ENCODE results near the gene VSX1.

The VSX1 gene

GRCh38 chr20:25100914-25101313 lies 19.0 kb upstream of the VSX1 start:
- Mint-ChIP-seq H3K4me1 (peaks cover 2 to 9% of the 10 kb centered on the region in 2 donors), H3K4me3 (no peak overlapping the region), H3K9me3 (peaks cover 0 to 4% of the 10 kb centered on the region in 2 donors), H3K36me3 (no peaks in the 10 kb centered on the region), H3K27ac (no peak overlapping the region), H3K27me3 (peaks cover 31 to 49% of the 10 kb centered on the region in 2 donors)
- DNase-seq (no peak), ATAC-seq (replicated peaks) (no peak)

GRCh38 chr20:25099601-25100140 lies 17.7 kb upstream of the VSX1 start:
- Mint-ChIP-seq H3K27me3 (peaks cover 19 to 48% of the 10 kb centered on the region in 2 donors), H3K27ac (no peak overlapping the region)
- DNase-seq: no peak

GRCh38 chr20:25097498-25097897 lies 15.6 kb upstream of the VSX1 start:
- no peak for ATAC-seq (replicated peaks)
- Mint-ChIP-seq H3K9me3 (peaks cover 0 to 4% of the 10 kb centered on the region in 2 donors), H3K27ac (no peak overlapping the region), H3K27me3 (peaks cover 8 to 36% of the 10 kb centered on the region in 2 donors), H3K4me1 (peaks cover 2 to 9% of the 10 kb centered on the region in 2 donors), H3K36me3 (no peaks in the 10 kb centered on the region), H3K4me3 (no peak overlapping the region)
- no peak for DNase-seq

More at GRCh38 chr20:25099601-25100140, 17.7 kb upstream of the VSX1 start:
- peaks cover 2 to 9% of the 10 kb centered on the region in 2 donors for H3K4me1 Mint-ChIP-seq
- peaks cover 0 to 4% of the 10 kb centered on the region in 2 donors for H3K9me3 Mint-ChIP-seq
- no peak overlapping the region for H3K4me3 Mint-ChIP-seq
- H3K36me3 Mint-ChIP-seq: no peaks in the 10 kb centered on the region
- peak in 1 of 2 donors; percentile 11 for ATAC-seq (replicated peaks)

GRCh38 chr20:25090492-25091429 lies 8.8 kb upstream of the VSX1 start:
- DNase-seq (no peak), ATAC-seq (replicated peaks) (peak; percentile 80 to 84)
- Mint-ChIP-seq H3K9me3 (no peaks in the 10 kb centered on the region), H3K4me1 (peaks cover 3 to 6% of the 10 kb centered on the region in 2 donors), H3K27ac (no peak overlapping the region), H3K36me3 (no peaks in the 10 kb centered on the region), H3K27me3 (peaks cover 49 to 73% of the 10 kb centered on the region in 2 donors), H3K4me3 (no peak overlapping the region)

- peaks cover 58 to 73% of the 10 kb centered on the region in 2 donors for H3K27me3 Mint-ChIP-seq
- H3K4me1 Mint-ChIP-seq: peaks cover 3 to 6% of the 10 kb centered on the region in 2 donors
- H3K9me3 Mint-ChIP-seq: no peaks in the 10 kb centered on the region
- H3K4me3 Mint-ChIP-seq: no peak overlapping the region
- ATAC-seq (replicated peaks) (no peak), DNase-seq (no peak)
- H3K36me3 Mint-ChIP-seq: no peaks in the 10 kb centered on the region
- no peak overlapping the region for H3K27ac Mint-ChIP-seq
These were observed 7.7 kb upstream of the VSX1 start for GRCh38 chr20:25089662-25090061.

GRCh38 chr20:25089096-25089495 lies 7.2 kb upstream of the VSX1 start:
- H3K4me3 Mint-ChIP-seq: no peak overlapping the region
- DNase-seq (no peak), ATAC-seq (replicated peaks) (no peak)
- H3K36me3 Mint-ChIP-seq: no peaks in the 10 kb centered on the region
- peaks cover 3 to 6% of the 10 kb centered on the region in 2 donors for H3K4me1 Mint-ChIP-seq
- H3K27me3 Mint-ChIP-seq: peaks cover 62 to 79% of the 10 kb centered on the region in 2 donors
- H3K9me3 Mint-ChIP-seq: no peaks in the 10 kb centered on the region
- H3K27ac Mint-ChIP-seq: no peak overlapping the region

- no peak overlapping the region for H3K27ac Mint-ChIP-seq
- DNase-seq: no peak
- H3K36me3 Mint-ChIP-seq: no peaks in the 10 kb centered on the region
- peaks cover 8 to 14% of the 10 kb centered on the region in 2 donors for H3K4me1 Mint-ChIP-seq
- H3K27me3 Mint-ChIP-seq: peaks cover 70 to 84% of the 10 kb centered on the region in 2 donors
- H3K4me3 Mint-ChIP-seq: no peak overlapping the region
- ATAC-seq (replicated peaks): no peak
- no peaks in the 10 kb centered on the region for H3K9me3 Mint-ChIP-seq
These were observed 6.3 kb upstream of the VSX1 start for GRCh38 chr20:25088267-25088666.

GRCh38 chr20:25087186-25087929 lies 5.4 kb upstream of the VSX1 start:
- DNase-seq: no peak
- Mint-ChIP-seq H3K4me1 (peaks cover 12 to 20% of the 10 kb centered on the region in 2 donors), H3K4me3 (no peak overlapping the region), H3K27me3 (peaks cover 71 to 88% of the 10 kb centered on the region in 2 donors), H3K27ac (no peak overlapping the region), H3K36me3 (no peaks in the 10 kb centered on the region), H3K9me3 (no peaks in the 10 kb centered on the region)
- ATAC-seq (replicated peaks): no peak

GRCh38 chr20:25085756-25086495 lies 4.0 kb upstream of the VSX1 start:
- ATAC-seq (replicated peaks) (no peak), DNase-seq (no peak)
- H3K4me1 Mint-ChIP-seq: peaks cover 12 to 25% of the 10 kb centered on the region in 2 donors
- H3K9me3 Mint-ChIP-seq: no peaks in the 10 kb centered on the region
- no peak overlapping the region for H3K4me3 Mint-ChIP-seq
- H3K27me3 Mint-ChIP-seq: peaks cover 66 to 86% of the 10 kb centered on the region in 2 donors
- H3K36me3 Mint-ChIP-seq: no peaks in the 10 kb centered on the region
- H3K27ac Mint-ChIP-seq: peak overlapping the region; percentile 65

GRCh38 chr20:25084626-25085187 lies 2.8 kb upstream of the VSX1 start:
- Mint-ChIP-seq H3K36me3 (no peaks in the 10 kb centered on the region), H3K4me3 (no peak overlapping the region), H3K27me3 (peaks cover 65 to 82% of the 10 kb centered on the region in 2 donors), H3K4me1 (peaks cover 9 to 22% of the 10 kb centered on the region in 2 donors), H3K9me3 (peaks cover 0 to 1% of the 10 kb centered on the region in 2 donors), H3K27ac (peak overlapping the region; percentile 59)
- ATAC-seq (replicated peaks) (peak in 1 of 2 donors; percentile 16), DNase-seq (no peak)

- peak overlapping the region in 1 of 2 donors; percentile 54 for H3K4me3 Mint-ChIP-seq
- peaks cover 9 to 22% of the 10 kb centered on the region in 2 donors for H3K4me1 Mint-ChIP-seq
- peaks cover 0 to 1% of the 10 kb centered on the region in 2 donors for H3K9me3 Mint-ChIP-seq
- H3K27me3 Mint-ChIP-seq: peaks cover 63 to 82% of the 10 kb centered on the region in 2 donors
- ATAC-seq (replicated peaks): peak; percentile 10 to 61
- no peaks in the 10 kb centered on the region for H3K36me3 Mint-ChIP-seq
- peak overlapping the region; percentile 81 for H3K27ac Mint-ChIP-seq
- no peak for DNase-seq
These were observed 2.1 kb upstream of the VSX1 start for GRCh38 chr20:25083773-25084625.

- Mint-ChIP-seq H3K4me1 (peaks cover 9 to 22% of the 10 kb centered on the region in 2 donors), H3K27me3 (peaks cover 69 to 87% of the 10 kb centered on the region in 2 donors), H3K9me3 (peaks cover 0 to 1% of the 10 kb centered on the region in 2 donors), H3K4me3 (peak overlapping the region in 1 of 2 donors; percentile 54), H3K27ac (peak overlapping the region; percentile 34), H3K36me3 (no peaks in the 10 kb centered on the region)
- ATAC-seq (replicated peaks) (no peak), DNase-seq (no peak)
These were observed 1.3 kb upstream of the VSX1 start for GRCh38 chr20:25083141-25083772.
